Right atrium auricular region (tissue), 2 donors: ENCODE measurements around the gene S100A14. TPM values are rescaled to one million over a fixed set of nuclear protein-coding genes. Genes with fewer than 3 reads are reported as not detected.

ENCODE experiments used
- DNase-seq: peaks from one replicate; pipeline ENCODE4 v3.0.0-alpha.2; 2019; ENCODE audit warnings: low spot score
- H3K27ac ChIP-seq, 2 donors: fragments of 200-600 bp; sonication (generic); 1 replicate in 1 of 2; 2 replicates in 1 of 2; pipeline ENCODE4 v1.5.1; 2016 to 2019
- H3K27me3 ChIP-seq, 2 donors: fragments of 200-600 bp; sonication (generic); one replicate each; pipeline versions ENCODE4 v1.5.1 to v1.6.0; 2017 to 2019
- H3K36me3 ChIP-seq: fragments of 200-600 bp; sonication (generic); one replicate; pipeline ENCODE4 v1.5.1; 2016
- H3K4me1 ChIP-seq, 2 donors: fragments of 200-600 bp; sonication (generic); one replicate each; pipeline versions ENCODE4 v1.5.1 to v1.6.0; 2017 to 2019
- H3K4me3 ChIP-seq, 2 donors: fragments of 200-600 bp; sonication (generic); 1 replicate in 1 of 2; 2 replicates in 1 of 2; pipeline ENCODE4 v1.5.1; 2017 to 2019; ENCODE audit warnings: mild to moderate bottlenecking in 1 of 2, moderate library complexity in 1 of 2
- H3K9me3 ChIP-seq, 2 donors: fragments of 200-600 bp; sonication (generic); one replicate each; pipeline ENCODE4 v1.5.1; 2019
- total RNA-seq, 2 donors: library from RNA; depleted of rRNA; stranded (reverse); fragments of >200 nt; gene quantifications; one replicate each; pipeline ENCODE4 v1.1.0, GENCODE V29; 2016
- TF ChIP-seq, protein P1 (sequence below), 2 donors: fragments of 200-600 bp; sonication (generic); IDR thresholded peaks; one replicate each; pipeline ENCODE4 v1.5.1; 2019; ENCODE audit warnings: antibody characterized with exemption in 2 of 2

The S100A14 gene
- total RNA-seq, 2 donors from 2014 or later = 0.55 to 2.4 TPM

DNA sequence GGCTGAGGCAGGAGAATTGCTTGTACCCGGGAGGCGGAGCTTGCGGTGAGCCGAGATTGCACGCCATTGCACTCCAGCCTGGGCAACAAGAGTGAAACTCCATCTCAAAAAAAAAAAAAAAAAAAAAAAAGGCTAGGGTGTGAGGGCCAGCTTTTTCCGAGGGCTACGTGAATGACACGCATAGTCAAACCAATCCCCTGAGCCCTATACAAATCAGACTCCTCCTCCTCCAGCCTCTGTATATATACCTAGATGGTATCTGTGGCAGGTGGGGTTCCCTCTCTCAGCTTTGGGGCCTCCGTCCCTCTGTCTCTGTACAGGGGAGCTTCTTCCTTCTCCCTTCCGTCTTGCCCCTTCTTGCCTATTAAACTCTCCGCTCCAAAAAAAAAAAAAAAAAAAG, 9.9 kb downstream of the S100A14 start:
- Histone ChIP-seq H3K36me3 (peaks cover 16% of the 10 kb centered on the region), H3K27me3 (no peaks in the 10 kb centered on the region), H3K9me3 (no peaks in the 10 kb centered on the region), H3K4me1 (peaks cover 0 to 38% of the 10 kb centered on the region in 2 donors), H3K27ac (no peak overlapping the region), H3K4me3 (no peak overlapping the region)
- DNase-seq = no peak
- TF ChIP-seq, protein P1, sequence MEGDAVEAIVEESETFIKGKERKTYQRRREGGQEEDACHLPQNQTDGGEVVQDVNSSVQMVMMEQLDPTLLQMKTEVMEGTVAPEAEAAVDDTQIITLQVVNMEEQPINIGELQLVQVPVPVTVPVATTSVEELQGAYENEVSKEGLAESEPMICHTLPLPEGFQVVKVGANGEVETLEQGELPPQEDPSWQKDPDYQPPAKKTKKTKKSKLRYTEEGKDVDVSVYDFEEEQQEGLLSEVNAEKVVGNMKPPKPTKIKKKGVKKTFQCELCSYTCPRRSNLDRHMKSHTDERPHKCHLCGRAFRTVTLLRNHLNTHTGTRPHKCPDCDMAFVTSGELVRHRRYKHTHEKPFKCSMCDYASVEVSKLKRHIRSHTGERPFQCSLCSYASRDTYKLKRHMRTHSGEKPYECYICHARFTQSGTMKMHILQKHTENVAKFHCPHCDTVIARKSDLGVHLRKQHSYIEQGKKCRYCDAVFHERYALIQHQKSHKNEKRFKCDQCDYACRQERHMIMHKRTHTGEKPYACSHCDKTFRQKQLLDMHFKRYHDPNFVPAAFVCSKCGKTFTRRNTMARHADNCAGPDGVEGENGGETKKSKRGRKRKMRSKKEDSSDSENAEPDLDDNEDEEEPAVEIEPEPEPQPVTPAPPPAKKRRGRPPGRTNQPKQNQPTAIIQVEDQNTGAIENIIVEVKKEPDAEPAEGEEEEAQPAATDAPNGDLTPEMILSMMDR (IDR thresholded peaks at IDR 0.05) = no peak

DNA sequence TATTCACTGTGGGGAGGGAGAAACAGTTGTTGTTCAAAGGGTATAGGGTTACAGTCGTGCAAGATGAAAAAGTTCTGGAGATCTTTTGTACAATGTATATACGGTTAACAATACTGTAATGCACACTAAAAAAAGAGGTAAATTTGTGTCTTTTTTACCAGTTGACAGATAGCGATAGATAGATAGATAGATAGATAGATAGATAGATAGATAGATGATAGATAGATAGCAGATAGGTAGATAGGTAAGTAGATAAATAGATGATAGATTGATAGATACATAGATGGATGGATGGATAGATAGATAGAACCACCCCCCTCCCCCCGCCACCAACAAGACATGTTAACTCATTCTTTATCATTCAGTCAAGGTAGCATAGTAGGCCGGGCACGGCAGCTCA, 13.4 kb downstream of the S100A14 start:
- DNase-seq = no peak
- Histone ChIP-seq H3K4me1 (peaks cover 0 to 4% of the 10 kb centered on the region in 2 donors), H3K27ac (no peak overlapping the region), H3K36me3 (peaks cover 13% of the 10 kb centered on the region), H3K4me3 (no peak overlapping the region), H3K9me3 (no peaks in the 10 kb centered on the region), H3K27me3 (no peaks in the 10 kb centered on the region)
- TF ChIP-seq, protein P1 (IDR thresholded peaks at IDR 0.05) = no peak

DNA sequence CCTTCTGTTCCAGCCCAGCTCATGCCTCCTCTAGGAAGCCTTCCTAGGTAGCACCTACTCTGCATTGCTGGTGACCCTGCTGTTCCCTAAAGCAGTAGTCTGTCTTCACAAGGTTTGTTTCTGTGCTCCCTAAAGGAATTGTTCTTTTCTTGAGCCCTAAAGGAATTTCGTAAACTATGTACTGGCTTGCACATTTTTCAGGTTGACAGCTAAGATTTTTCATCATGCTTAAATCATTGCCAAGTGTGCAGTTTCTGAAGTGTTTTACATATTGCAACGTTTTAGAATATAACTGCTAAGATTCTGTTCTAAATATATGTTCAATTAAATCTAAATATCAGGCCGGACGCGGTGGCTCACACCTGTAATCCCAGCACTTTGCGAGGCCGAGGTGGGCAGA, 16.3 kb downstream of the S100A14 start:
- Histone ChIP-seq H3K4me1 (no peaks in the 10 kb centered on the region), H3K4me3 (no peak overlapping the region), H3K9me3 (no peaks in the 10 kb centered on the region), H3K27me3 (no peaks in the 10 kb centered on the region), H3K27ac (no peak overlapping the region), H3K36me3 (no peaks in the 10 kb centered on the region)
- DNase-seq = no peak
- TF ChIP-seq, protein P1 (IDR thresholded peaks at IDR 0.05) = no peak

DNA sequence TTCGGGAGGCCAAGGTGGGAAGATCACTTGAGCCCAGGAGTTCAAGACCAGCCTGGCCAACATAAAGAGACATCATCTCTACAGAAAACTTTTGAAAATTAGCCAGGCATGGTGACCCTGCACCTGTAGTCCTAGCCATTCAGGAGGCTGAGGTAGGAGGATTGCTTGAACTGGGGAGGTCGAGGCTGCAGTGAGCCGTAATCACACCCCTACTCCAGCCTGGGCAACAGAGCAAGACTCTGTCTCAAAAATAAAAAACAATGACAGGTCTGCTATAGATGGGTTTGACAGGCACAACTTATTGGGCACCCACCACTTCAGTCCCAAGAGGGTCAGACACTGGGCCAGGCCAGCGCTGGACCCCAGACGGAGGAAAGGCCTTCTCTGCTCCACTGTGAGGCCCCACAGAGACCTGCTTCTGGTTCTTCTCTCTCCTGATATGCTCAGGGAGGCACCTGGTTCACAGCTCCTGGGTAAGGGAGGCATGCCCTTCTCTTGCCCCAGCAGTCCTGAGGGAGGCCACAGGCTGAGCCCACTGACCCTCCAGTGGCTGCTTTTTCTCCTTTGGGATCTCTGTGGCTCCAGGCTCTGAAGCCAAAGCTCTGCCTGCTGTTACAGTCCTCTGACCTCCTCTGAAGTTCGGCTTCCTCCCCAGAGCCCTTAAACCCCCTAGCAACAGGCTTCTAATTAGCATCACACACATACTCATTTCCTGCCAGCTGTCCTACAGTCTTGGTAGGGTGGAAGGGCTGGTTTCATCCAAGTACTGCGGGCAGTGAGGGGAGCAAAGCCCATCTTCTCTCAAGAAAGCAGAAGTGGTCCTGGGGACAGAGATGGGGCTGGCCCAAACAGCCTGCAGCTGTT, 17.6 kb downstream of the S100A14 start:
- no peaks in the 10 kb centered on the region for H3K36me3 ChIP-seq
- H3K27ac ChIP-seq = no peak overlapping the region
- TF ChIP-seq, protein P1 (IDR thresholded peaks at IDR 0.05) = no peak
- H3K9me3 ChIP-seq = no peaks in the 10 kb centered on the region
- no peak for DNase-seq
- H3K4me1 ChIP-seq = no peaks in the 10 kb centered on the region
- H3K4me3 ChIP-seq = no peak overlapping the region
- no peaks in the 10 kb centered on the region for H3K27me3 ChIP-seq

DNA sequence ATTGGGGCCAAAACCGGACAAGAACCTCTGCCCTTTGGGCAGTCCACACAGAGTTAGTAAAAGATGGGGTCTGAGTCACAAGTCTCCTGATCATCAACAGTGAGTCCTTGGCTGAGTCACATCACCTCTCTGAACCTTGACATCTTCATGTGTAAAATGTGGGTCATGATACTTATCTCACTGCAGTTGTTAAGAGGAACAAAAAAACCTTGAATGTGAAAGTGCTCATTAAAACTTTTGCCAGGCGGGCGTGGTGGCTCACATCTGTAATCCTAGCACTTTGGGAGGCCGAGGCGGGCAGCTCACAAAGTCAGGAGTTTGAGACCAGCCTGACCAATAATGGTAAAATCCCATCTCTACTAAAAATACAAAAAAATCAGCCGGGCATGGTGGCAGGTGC, 18.9 kb downstream of the S100A14 start:
- H3K4me1 ChIP-seq = no peaks in the 10 kb centered on the region
- no peaks in the 10 kb centered on the region for H3K27me3 ChIP-seq
- no peak for DNase-seq
- no peak overlapping the region for H3K27ac ChIP-seq
- no peaks in the 10 kb centered on the region for H3K36me3 ChIP-seq
- H3K4me3 ChIP-seq = no peak overlapping the region
- TF ChIP-seq, protein P1 (IDR thresholded peaks at IDR 0.05) = no peak
- no peaks in the 10 kb centered on the region for H3K9me3 ChIP-seq
